GM18526 (cell line): ENCODE measurements around the gene HHAT.

ENCODE experiments used
- POLR2A ChIP-seq: IDR thresholded peaks from 3 replicates; pipeline ENCODE4 v1.6.1; 2011; ENCODE audit not compliant: insufficient read length; ENCODE audit errors: extremely low read depth

The HHAT gene

DNA sequence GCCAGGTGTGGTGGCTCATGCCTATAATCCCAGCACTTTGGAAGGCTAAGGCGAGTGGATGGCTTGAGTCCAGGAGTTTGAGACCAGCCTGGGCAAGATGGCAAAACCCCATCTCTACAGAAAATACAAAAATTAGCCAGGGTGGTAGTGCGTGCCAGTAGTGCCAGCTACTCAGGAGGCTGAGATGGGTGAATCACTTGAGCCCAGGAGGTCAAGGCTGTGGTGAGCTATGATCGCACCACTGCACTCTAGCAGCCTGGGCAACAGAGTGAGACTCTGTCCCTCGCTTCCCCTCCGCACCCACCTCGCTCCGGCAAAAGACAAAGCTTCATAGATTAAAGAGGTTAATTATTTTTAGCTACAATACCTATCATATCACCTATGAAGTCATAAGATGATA, 100.0 kb downstream of the HHAT start:
- TF ChIP-seq POLR2A: no peak

GRCh38 chr1:210434223-210434622, 105.5 kb downstream of the HHAT start:
- TF ChIP-seq POLR2A: no peak

GRCh38 chr1:210437111-210437510, 108.4 kb downstream of the HHAT start:
- no peak for TF ChIP-seq POLR2A

DNA sequence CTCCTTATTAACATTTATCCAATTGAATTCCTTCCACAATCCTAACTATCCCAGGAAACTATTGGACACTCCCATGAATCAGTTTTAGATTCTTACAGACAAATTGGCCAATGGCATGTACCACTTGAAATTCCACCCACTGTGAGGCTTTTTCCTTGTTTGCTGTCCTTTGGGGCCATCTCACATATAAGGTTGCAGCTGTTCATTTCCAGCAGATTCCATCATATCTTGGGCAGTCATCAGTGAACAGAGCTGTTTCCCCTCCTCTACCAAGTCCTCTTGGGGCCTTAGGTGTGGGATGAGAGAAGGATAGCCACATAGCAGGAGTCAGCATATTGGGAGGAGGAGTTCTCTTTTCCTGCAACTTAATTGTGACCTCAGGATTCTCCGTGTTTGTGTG, 109.1 kb downstream of the HHAT start:
- no peak for TF ChIP-seq POLR2A

DNA sequence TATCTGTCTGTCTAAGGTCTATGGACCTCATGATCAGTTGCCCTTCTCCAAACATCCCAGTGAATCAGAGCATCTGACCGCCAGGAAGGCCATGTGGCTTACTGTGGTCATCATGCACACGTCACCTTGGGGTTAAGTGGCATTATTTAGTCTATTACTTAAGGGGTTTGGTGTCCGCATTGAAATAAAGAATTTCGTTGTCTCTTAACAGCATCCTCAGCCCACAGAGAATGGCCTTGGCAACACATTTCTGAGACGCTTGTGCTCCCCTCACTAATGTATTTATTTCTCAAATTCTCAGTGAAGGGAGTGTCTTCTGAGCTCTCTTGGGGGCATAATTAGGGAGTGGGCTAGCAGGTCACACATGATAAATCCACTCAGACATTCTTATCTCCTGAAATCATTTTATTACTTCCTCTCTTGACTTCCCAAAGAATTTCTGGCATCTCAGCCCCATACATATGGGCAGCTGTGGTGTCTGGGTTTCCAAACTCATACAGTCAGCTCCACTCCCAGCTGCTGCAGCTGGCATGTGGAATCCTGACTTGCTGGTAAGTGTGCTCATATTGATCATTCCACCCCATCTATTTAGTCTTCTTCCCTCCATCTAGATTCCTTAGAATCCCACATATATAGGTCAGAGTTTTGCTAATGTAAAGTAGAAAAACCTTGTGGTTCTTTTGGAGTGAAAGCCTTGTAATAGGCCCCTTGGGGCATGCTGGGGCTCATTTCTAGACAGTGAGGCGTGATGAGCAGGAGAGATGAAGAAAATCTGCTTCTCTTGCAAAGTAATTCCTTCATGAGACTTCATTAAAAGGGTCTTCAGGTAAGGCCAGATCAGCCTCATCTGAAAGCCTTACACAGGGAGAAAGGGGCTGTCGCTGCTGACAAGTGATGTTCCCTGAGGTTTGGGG, 110.5 kb downstream of the HHAT start:
- no peak for TF ChIP-seq POLR2A

DNA sequence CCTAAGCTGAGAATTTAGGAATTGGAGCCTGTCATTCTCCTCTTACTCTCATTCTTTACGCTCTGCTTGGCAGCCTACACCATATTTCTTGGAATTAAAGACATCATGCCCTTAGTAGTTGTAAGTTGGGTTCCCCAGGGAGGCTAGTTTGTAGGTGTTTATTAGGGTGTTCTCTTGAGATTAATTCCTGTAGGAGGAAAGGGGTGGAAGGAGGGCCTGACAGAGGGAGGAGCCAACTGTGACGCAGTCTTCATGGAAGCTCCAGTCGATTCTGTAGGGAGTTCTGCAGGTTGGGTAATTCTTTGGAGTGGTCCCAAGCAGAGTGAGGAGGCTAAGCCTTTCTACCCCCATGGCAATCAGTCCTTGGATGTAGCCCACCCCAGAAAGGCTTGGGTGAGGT, 111.4 kb downstream of the HHAT start:
- no peak for TF ChIP-seq POLR2A

- TF ChIP-seq POLR2A: no peak
Measured at GRCh38 chr1:210441028-210441427, 112.3 kb downstream of the HHAT start.

GRCh38 chr1:210445485-210445884, 116.8 kb downstream of the HHAT start:
- no peak for TF ChIP-seq POLR2A

GRCh38 chr1:210445931-210446330, 117.2 kb downstream of the HHAT start:
- TF ChIP-seq POLR2A: no peak

GRCh38 chr1:210446479-210446878, 117.8 kb downstream of the HHAT start:
- TF ChIP-seq POLR2A: no peak

GRCh38 chr1:210447456-210448057, 118.9 kb downstream of the HHAT start:
- no peak for TF ChIP-seq POLR2A

DNA sequence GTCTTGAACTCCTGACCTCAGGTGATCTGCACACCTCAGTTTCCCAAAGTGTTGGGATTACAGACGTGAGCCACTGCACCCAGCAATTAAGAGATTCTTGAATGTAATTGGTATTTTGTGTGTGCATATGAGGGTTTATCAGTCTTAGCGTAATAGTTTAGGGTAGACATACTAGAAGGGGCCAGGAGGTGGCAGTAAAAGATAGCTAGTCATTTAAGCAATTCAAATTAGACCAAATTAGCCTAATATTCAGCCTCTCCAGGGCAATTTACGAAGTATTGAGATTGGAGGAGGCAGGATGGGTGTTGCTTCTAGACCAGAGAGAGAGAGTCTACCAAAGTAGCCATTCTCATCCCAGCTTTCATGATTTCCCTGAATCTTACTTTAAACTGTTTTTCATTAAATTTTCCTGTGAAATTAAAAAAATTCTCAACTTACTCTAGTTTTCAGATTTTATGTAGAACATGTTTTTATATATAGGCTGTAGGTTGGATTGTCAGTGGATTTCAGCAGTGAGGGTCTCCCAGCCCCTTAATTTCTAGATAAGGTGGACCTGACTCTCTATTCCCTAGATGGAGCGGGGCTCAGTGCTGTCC, 119.7 kb downstream of the HHAT start:
- no peak for TF ChIP-seq POLR2A

DNA sequence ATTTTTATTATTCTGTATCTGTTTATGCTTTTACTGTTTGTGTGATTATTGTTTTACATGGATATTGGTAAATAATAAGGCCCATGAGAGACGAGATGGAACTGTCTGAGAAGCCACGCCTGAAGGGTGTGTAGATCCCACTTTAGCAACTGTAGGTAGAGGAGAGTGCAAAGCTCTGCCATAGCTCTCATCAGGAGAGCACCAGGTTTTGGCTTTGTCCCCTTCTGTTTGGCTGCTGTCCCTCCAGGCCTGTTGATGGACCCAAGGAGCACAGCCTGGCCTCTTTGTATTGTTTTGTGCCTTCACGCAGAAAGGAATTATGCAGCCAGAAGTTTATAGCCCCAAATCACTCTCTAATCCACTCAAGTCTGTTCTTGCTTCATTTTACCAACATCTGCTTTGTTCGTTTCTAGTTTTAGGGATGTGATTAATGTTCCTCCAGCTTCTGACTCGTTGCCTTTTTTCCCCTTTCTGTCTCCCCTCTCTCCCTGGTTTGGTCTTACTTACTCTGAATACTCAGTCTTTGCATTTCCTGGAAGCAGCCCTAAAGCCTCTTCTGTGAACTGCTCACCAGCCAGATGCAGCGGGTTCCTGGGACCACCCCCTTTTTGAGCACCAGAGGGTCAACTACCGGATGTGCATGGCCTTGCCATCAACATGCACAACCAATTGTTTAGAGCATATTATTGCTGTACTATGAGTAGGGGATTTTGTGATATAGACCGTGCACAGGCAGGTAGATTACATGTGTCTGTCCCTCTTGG, 127.3 kb downstream of the HHAT start:
- TF ChIP-seq POLR2A: no peak

DNA sequence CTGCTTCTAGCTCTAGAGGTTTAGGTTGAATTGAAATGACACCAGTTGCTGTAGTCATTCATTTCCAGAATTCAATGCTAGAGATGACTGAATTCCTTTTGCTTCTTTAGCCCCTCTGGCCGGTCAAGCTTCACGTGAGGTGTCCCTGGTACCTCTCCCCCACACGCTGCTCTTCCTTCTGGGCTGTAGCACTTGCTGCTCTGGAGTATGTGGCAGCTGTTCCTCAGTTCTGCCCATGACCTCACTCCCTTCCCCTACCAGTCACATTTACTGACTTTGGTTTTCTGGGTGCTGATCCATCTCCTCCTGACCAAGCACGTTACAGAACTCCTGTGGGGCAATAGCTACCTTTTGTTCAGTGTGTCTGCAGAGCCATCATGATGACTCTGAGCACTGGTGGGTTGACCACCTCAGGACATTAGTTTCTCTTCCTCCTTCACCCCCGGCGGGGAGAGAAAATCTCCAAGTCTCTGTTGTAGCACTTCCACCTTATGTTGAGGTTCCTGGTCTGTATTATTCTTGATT, 128.1 kb downstream of the HHAT start:
- no peak for TF ChIP-seq POLR2A

DNA sequence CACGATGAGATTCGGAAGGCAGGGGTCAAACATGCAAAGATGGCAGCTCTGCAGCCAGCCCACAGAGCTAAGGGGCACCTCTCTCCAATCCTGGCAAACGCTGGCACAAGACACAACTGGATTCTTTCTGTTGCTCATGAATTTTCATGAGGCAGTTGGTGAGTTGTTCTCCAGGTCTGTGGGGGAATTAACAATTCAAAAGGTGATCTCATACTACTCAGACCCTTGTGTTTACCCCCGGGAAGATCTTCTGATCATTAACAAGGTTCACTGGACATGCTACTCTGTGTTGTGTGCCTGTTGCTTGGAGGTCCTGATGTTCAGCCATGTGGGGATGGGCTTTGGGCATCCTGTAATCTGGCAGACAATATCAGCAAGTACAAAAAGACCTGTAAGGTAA, 128.9 kb downstream of the HHAT start:
- TF ChIP-seq POLR2A: no peak

DNA sequence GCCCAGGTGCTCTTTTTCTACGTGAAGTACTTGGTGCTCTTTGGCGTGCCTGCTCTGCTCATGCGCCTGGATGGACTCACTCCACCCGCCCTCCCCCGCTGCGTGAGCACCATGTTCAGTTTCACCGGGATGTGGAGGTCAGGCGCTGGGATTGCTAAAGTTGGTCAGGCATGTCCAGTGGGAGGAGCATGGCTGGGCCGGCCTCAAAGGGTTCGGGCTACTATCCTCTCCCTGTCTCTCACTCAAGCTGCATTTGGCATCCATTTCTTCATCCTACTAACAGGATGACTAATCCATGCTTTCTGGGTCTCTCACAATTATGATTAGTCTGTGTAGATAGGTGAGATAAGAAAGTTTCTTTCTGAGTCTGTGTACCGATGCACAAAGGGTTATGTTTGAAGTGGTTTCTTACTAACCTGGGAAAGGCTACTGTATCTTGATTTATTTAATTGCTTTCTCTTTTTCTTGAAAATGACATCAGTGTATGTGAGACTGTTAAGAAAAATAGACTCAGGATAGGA, 135.9 kb downstream of the HHAT start:
- no peak for TF ChIP-seq POLR2A

DNA sequence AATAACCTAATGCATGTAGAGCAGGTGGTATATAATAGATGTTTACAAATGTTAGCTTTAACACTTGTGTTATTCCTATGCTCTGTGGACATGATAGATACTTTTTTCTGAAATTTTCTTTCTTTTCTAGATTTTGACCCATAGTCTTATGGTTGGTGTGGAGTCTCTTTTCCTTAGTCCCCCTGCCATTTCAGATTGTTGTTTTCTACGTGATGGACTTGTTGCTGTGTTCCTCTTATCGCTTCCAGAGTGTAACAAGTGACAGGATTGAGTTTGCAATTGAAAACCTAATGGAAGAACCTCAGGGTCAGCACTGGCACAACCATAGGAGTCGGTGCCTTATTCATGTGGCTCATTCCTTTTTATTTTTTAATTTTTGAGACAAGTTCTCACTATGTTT, 136.4 kb downstream of the HHAT start:
- TF ChIP-seq POLR2A: no peak
